K562 (cell line): Measurements from ENCODE around the gene CDS2. TPM values are rescaled to one million over a fixed set of nuclear protein-coding genes. Genes with fewer than 3 reads are reported as not detected.

ENCODE experiments used
- ARID2 ChIP-seq: fragments of 450-650 bp; IDR thresholded peaks from 2 replicates; pipeline ENCODE4 v1.6.1; 2017; ENCODE audit warnings: antibody characterized with exemption, mild to moderate bottlenecking
- CCNT2 ChIP-seq: IDR thresholded peaks from 2 replicates; pipeline ENCODE4 v1.6.1; 2011; ENCODE audit warnings: borderline replicate concordance, low read depth, mild to moderate bottlenecking, moderate library complexity, mixed read lengths, low read length; ENCODE audit not compliant: insufficient read length; ENCODE audit errors: extremely low read depth
- DNMT1 ChIP-seq: fragments of 450-650 bp; IDR thresholded peaks from 2 replicates; pipeline ENCODE4 v1.6.1; 2016; ENCODE audit warnings: antibody characterized with exemption, mild to moderate bottlenecking
- ESRRB ChIP-seq: fragments of 250-450 bp; sonication (Bioruptor Pico); IDR thresholded peaks from 2 replicates; pipeline ENCODE4 v1.5.0; 2020; ENCODE audit warnings: mild to moderate bottlenecking, moderate library complexity, borderline replicate concordance
- FIP1L1 ChIP-seq: fragments of 200-400 bp; formaldehyde crosslinking; IDR thresholded peaks from 2 replicates; pipeline ENCODE4 v1.6.1; 2018; ENCODE audit warnings: mild to moderate bottlenecking, low read depth, low read length; ENCODE audit not compliant: poor library complexity, severe bottlenecking
- HDGF ChIP-seq: fragments of 450-650 bp; IDR thresholded peaks from 2 replicates; pipeline ENCODE4 v1.6.1; 2016
- HMGN3 ChIP-seq: IDR thresholded peaks from 2 replicates; pipeline ENCODE4 v1.6.1; 2011; ENCODE audit warnings: borderline replicate concordance, low read depth, mild to moderate bottlenecking, mixed read lengths, low read length; ENCODE audit not compliant: insufficient read length; ENCODE audit errors: extremely low read depth
- JUNB ChIP-seq: fragments of 450-650 bp; formaldehyde crosslinking; conservative IDR thresholded peaks from 2 replicates; pipeline ENCODE4 v1.4.0; 2020; ENCODE audit warnings: mild to moderate bottlenecking
- JUND ChIP-seq, 2 experiments: IDR thresholded peaks; 2 replicates in 1 of 2; 3 replicates in 1 of 2; pipeline ENCODE4 v1.6.1; 2011; ENCODE audit warnings: borderline replicate concordance in 2 of 2, low read depth in 2 of 2, low read length in 2 of 2, improper control_type of control experiment in 1 of 2, missing biosample characterization in 1 of 2, missing genetic modification characterization in 1 of 2, missing genetic modification reagents in 1 of 2
- KLF1 ChIP-seq: fragments of 450-650 bp; IDR thresholded peaks from 2 replicates; pipeline ENCODE4 v1.6.1; 2016; ENCODE audit warnings: missing genetic modification characterization, missing compliant biosample characterization
- NCOA4 ChIP-seq: fragments of 450-650 bp; IDR thresholded peaks from 2 replicates; pipeline ENCODE4 v1.6.1; 2018; ENCODE audit warnings: mild to moderate bottlenecking; ENCODE audit not compliant: partially characterized antibody
- NFATC3 ChIP-seq: fragments of 450-650 bp; IDR thresholded peaks from 2 replicates; pipeline ENCODE4 v1.6.1; 2017; ENCODE audit warnings: mild to moderate bottlenecking
- NR2F6 ChIP-seq: fragments of 450-650 bp; formaldehyde crosslinking; IDR thresholded peaks from 2 replicates; pipeline ENCODE4 v1.4.0; 2020; ENCODE audit warnings: mild to moderate bottlenecking
- RB1 ChIP-seq: fragments of 450-650 bp; IDR thresholded peaks from 2 replicates; pipeline ENCODE4 v1.6.1; 2017; ENCODE audit warnings: low read depth, mild to moderate bottlenecking
- RBM22 ChIP-seq: fragments of 200-400 bp; formaldehyde crosslinking; IDR thresholded peaks from 2 replicates; pipeline ENCODE4 v1.6.1; 2018; ENCODE audit warnings: low read length, low read depth; ENCODE audit not compliant: poor library complexity, severe bottlenecking
- TRIM24 ChIP-seq, 2 experiments: fragments of 450-650 bp; IDR thresholded peaks; 2 replicates each; pipeline ENCODE4 v1.6.1; 2016
- ZC3H11A ChIP-seq: IDR thresholded peaks from 2 replicates; pipeline ENCODE4 v1.6.1; 2012; ENCODE audit warnings: low read depth, low read length, improper control_type of control experiment
- ZEB2 ChIP-seq: fragments of 450-650 bp; IDR thresholded peaks from 2 replicates; pipeline ENCODE4 v1.6.1; 2016
- ZNF224 ChIP-seq: sonication (generic); formaldehyde crosslinking; IDR thresholded peaks from 2 replicates; pipeline ENCODE4 v1.8.0; 2022; ENCODE audit warnings: mild to moderate bottlenecking, missing genetic modification reagents
- ZNF354B ChIP-seq: fragments of 250-450 bp; sonication (Bioruptor Pico); IDR thresholded peaks from 2 replicates; pipeline ENCODE4 v1.4.0; 2020
- ZNF408 ChIP-seq: fragments of 250-450 bp; sonication (Bioruptor Pico); IDR thresholded peaks from 2 replicates; pipeline ENCODE4 v1.4.0; 2020; ENCODE audit warnings: low read depth, mild to moderate bottlenecking, moderate library complexity
- polyA plus RNA-seq, 8 experiments: library from polyadenylated mRNA; depleted of rRNA in 4 of 8; stranded (reverse) in 5 of 8; unstranded in 3 of 8; fragments of >200 nt; fragmentation: Nextera tagmentation in 2 of 8; fragmentation: Illumina TruSeq in 1 of 8; extraction: Ambion mirVana in 2 of 8; extraction: Trizol in 1 of 8; gene quantifications; 2 replicates each; pipeline versions ENCODE4 v1.2.1 to v1.2.3, GENCODE V29; 2011 to 2014; ENCODE audit warnings: inconsistent platforms in 1 of 8, missing spikeins in 1 of 8
- total RNA-seq, 7 experiments: library from RNA; depleted of rRNA in 6 of 7; stranded (reverse); fragments of >200 nt in 6 of 7; fragmentation: Illumina TruSeq in 2 of 7; extraction: Trizol in 2 of 7; gene quantifications; 2 replicates each; pipeline versions ENCODE4 v1.2.1 to v1.2.3, GENCODE V29; 2011 to 2021; ENCODE audit warnings: low replicate concordance in 1 of 7
- TF ChIP-seq, protein P1 (sequence below): fragments of 450-650 bp; IDR thresholded peaks from 2 replicates; pipeline ENCODE4 v1.6.1; 2018; ENCODE audit warnings: mild to moderate bottlenecking, low read depth; ENCODE audit not compliant: partially characterized antibody
- TF ChIP-seq, protein P2 (sequence below): IDR thresholded peaks from 2 replicates; pipeline ENCODE4 v1.6.1; 2012; ENCODE audit warnings: low read depth, low read length, improper control_type of control experiment, borderline replicate concordance
- TF ChIP-seq, protein P3 (sequence below): fragments of 250-450 bp; sonication (Bioruptor Pico); IDR thresholded peaks from 2 replicates; pipeline ENCODE4 v1.4.0; 2020; ENCODE audit warnings: mild to moderate bottlenecking, moderate library complexity
- TF ChIP-seq, protein P4 (sequence below): sonication (generic); formaldehyde crosslinking; IDR thresholded peaks from 2 replicates; pipeline ENCODE4 v1.9.0; 2022; ENCODE audit warnings: mild to moderate bottlenecking, missing genetic modification reagents

Gene CDS2
- total and polyA plus RNA-seq, 9 of the 15 experiments (the other 6 are each of a cell fraction or from before 2014, with no cell fraction given), result 6.4 to 46.4 (median 12.2) TPM

DNA sequence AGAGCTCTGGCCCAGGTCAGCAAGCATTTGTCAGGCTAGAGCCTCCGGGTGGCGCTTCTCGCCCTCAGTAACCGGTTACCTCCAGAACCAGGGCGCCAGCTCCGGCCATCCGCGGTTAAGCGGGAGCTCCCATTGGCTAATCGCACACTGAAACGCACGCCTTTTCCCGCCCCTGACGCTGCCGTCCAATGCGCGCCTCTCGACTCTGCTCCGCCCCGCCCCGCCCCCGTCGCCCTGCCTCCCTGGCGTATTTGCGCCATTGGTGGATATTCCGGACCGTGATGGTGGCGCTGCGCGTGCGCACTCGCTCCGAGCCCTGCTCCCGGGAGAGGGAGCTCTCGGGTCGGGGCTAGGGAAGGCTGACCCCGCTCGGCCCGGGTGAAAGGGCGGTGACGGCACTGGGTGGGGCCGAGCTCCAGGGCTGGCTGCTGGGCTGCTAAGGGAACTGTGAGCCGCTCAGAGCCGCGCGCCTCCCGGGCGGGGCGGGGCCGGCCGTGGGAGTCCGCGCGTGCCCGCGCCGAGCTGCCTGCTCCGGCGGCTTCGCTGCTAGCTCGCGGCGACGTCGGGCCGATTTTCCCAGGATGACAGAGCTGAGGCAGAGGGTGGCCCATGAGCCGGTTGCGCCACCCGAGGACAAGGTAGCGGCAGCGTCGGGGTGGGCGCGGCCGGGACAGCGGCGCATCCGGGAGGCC is at the start of gene CDS2 (continued):
- TF ChIP-seq, protein P1, sequence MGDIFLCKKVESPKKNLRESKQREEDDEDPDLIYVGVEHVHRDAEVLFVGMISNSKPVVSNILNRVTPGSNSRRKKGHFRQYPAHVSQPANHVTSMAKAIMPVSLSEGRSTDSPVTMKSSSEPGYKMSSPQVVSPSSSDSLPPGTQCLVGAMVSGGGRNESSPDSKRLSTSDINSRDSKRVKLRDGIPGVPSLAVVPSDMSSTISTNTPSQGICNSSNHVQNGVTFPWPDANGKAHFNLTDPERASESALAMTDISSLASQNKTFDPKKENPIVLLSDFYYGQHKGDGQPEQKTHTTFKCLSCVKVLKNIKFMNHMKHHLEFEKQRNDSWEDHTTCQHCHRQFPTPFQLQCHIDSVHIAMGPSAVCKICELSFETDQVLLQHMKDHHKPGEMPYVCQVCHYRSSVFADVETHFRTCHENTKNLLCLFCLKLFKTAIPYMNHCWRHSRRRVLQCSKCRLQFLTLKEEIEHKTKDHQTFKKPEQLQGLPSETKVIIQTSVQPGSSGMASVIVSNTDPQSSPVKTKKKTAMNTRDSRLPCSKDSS, result no peak
- TF ChIP-seq NFATC3 (no peak), JUNB (CRISPR knock-in tag) (no peak), KLF1 (tag) (peak; percentile 46), NR2F6 (CRISPR knock-in tag) (no peak), DNMT1 (no peak), HMGN3 (peak; percentile 67), FIP1L1 (no peak), RBM22 (no peak), ZEB2 (no peak), CCNT2 (peak; percentile 79), ESRRB (CRISPR knock-in tag) (no peak), ZNF408 (no peak), ZC3H11A (no peak), HDGF (no peak), JUND (IDR thresholded peaks at IDR 0.05; ENCODE audit: borderline replicate concordance, low read depth, low read length) (peak; percentile 17; the same call in 1 of the 2 replicates), JUND (tag; IDR thresholded peaks at IDR 0.05; ENCODE audit: borderline replicate concordance, low read depth, low read length) (no peak), RB1 (peak; percentile 48), ZNF354B (CRISPR knock-in tag) (no peak), ZNF224 (CRISPR knock-in tag) (no peak), TRIM24 (IDR thresholded peaks at IDR 0.05) (no peak), ARID2 (no peak), NCOA4 (no peak)
- TF ChIP-seq, protein P2, sequence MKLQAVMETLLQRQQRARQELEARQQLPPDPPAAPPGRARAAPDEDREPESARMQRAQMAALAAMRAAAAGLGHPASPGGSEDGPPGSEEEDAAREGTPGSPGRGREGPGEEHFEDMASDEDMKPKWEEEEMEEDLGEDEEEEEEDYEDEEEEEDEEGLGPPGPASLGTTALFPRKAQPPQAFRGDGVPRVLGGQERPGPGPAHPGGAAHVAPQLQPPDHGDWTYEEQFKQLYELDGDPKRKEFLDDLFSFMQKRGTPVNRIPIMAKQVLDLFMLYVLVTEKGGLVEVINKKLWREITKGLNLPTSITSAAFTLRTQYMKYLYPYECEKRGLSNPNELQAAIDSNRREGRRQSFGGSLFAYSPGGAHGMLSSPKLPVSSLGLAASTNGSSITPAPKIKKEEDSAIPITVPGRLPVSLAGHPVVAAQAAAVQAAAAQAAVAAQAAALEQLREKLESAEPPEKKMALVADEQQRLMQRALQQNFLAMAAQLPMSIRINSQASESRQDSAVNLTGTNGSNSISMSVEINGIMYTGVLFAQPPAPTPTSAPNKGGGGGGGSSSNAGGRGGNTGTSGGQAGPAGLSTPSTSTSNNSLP, result no peak
- TF ChIP-seq, protein P3, sequence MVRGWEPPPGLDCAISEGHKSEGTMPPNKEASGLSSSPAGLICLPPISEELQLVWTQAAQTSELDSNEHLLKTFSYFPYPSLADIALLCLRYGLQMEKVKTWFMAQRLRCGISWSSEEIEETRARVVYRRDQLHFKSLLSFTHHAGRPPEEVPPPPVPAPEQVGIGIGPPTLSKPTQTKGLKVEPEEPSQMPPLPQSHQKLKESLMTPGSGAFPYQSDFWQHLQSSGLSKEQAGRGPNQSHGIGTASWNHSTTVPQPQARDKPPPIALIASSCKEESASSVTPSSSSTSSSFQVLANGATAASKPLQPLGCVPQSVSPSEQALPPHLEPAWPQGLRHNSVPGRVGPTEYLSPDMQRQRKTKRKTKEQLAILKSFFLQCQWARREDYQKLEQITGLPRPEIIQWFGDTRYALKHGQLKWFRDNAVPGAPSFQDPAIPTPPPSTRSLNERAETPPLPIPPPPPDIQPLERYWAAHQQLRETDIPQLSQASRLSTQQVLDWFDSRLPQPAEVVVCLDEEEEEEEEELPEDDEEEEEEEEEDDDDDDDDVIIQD (CRISPR knock-in tag), result no peak
- TF ChIP-seq, protein P4, sequence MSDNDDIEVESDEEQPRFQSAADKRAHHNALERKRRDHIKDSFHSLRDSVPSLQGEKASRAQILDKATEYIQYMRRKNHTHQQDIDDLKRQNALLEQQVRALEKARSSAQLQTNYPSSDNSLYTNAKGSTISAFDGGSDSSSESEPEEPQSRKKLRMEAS (CRISPR knock-in tag), result no peak
